ENCODE measurements around the gene DPH1.

DPH1 gene

DNA sequence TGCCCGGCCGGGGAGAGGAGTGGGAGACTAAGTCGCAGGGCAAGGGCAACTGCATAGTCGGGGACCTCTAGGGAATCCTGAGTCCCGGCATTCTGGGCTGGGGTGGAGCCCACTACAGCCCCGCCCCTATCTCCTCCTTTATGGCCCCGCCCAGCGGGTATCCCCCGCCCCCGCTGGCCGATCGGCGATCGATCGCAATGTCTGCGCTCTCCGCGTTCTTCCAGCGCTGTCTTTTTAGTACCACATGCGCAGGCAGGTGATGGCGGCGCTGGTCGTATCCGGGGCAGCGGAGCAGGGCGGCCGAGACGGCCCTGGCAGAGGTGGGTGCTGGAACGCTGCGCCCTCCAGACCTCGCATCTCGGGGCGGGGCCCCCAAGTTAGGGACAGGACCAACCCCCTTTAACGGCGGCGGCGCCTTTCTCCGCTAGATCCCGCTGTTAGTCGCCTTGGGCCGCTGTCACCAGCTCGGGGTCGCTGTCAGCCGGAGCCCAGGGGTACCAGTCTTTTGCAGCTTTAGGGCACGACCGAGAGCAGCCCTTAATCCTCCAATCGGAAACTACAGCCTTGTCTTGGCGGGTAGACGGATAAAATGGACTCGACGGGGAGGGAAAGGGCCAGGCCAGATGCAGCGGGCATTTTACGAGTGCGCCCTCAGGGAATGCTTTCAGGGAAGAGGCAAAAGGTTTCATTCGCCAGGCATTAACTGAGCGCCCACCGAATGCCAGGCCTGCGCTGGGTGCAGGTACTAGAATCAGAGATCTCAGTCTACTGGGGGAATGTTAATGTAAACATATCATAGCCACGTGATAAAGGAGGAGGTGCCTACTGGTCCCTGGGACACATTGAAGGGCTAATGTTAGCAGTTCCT is at the start of gene DPH1 (continued):
- TF ChIP-seq, protein P1, sequence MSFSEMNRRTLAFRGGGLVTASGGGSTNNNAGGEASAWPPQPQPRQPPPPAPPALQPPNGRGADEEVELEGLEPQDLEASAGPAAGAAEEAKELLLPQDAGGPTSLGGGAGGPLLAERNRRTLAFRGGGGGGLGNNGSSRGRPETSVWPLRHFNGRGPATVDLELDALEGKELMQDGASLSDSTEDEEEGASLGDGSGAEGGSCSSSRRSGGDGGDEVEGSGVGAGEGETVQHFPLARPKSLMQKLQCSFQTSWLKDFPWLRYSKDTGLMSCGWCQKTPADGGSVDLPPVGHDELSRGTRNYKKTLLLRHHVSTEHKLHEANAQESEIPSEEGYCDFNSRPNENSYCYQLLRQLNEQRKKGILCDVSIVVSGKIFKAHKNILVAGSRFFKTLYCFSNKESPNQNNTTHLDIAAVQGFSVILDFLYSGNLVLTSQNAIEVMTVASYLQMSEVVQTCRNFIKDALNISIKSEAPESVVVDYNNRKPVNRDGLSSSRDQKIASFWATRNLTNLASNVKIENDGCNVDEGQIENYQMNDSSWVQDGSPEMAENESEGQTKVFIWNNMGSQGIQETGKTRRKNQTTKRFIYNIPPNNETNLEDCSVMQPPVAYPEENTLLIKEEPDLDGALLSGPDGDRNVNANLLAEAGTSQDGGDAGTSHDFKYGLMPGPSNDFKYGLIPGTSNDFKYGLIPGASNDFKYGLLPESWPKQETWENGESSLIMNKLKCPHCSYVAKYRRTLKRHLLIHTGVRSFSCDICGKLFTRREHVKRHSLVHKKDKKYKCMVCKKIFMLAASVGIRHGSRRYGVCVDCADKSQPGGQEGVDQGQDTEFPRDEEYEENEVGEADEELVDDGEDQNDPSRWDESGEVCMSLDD (tag by site-specific recombination; IDR thresholded peaks at IDR 0.05), result peak; percentile 28; the same call in 1 of the 2 replicates
- TF ChIP-seq ZNF391 (tag by site-specific recombination; IDR thresholded peaks at IDR 0.05; ENCODE audit: borderline replicate concordance, low read depth), result 0 out of 2 replicates have a peak, but pooled peaks have one; percentile 61
- TF ChIP-seq, protein P2, sequence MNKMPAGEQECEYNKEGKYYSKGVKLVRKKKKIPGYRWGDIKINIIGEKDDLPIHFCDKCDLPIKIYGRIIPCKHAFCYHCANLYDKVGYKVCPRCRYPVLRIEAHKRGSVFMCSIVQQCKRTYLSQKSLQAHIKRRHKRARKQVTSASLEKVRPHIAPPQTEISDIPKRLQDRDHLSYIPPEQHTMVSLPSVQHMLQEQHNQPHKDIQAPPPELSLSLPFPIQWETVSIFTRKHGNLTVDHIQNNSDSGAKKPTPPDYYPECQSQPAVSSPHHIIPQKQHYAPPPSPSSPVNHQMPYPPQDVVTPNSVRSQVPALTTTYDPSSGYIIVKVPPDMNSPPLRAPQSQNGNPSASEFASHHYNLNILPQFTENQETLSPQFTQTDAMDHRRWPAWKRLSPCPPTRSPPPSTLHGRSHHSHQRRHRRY (tag by site-specific recombination; IDR thresholded peaks at IDR 0.05), result no peak
- TF ChIP-seq ZNF785 (tag by site-specific recombination; IDR thresholded peaks at IDR 0.05), result no peak
- TF ChIP-seq, protein P3, sequence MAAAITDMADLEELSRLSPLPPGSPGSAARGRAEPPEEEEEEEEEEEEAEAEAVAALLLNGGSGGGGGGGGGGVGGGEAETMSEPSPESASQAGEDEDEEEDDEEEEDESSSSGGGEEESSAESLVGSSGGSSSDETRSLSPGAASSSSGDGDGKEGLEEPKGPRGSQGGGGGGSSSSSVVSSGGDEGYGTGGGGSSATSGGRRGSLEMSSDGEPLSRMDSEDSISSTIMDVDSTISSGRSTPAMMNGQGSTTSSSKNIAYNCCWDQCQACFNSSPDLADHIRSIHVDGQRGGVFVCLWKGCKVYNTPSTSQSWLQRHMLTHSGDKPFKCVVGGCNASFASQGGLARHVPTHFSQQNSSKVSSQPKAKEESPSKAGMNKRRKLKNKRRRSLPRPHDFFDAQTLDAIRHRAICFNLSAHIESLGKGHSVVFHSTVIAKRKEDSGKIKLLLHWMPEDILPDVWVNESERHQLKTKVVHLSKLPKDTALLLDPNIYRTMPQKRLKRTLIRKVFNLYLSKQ (tag by site-specific recombination; IDR thresholded peaks at IDR 0.05; ENCODE audit: borderline replicate concordance), result no peak
- TF ChIP-seq SETDB1 (IDR thresholded peaks at IDR 0.05; ENCODE audit: insufficient read length, low read length), result no peak
- peak; percentile 88 for TF ChIP-seq ZFHX2 (tag by site-specific recombination; conservative IDR thresholded peaks at IDR 0.05)
- TF ChIP-seq ZNF621 (tag by site-specific recombination; IDR thresholded peaks at IDR 0.05), result no peak
- peak; percentile 94 for TF ChIP-seq ZBTB48 (tag by site-specific recombination; IDR thresholded peaks at IDR 0.05)
- TF ChIP-seq ZIC2 (tag by site-specific recombination; IDR thresholded peaks at IDR 0.05), result peak; percentile 66
- no peak; the same call in 1 of the 2 replicates for TF ChIP-seq ZNF561 (tag by site-specific recombination; IDR thresholded peaks at IDR 0.05; ENCODE audit: borderline replicate concordance)
- TF ChIP-seq OVOL3 (tag by site-specific recombination; IDR thresholded peaks at IDR 0.05), result no peak
- TF ChIP-seq, protein P4, sequence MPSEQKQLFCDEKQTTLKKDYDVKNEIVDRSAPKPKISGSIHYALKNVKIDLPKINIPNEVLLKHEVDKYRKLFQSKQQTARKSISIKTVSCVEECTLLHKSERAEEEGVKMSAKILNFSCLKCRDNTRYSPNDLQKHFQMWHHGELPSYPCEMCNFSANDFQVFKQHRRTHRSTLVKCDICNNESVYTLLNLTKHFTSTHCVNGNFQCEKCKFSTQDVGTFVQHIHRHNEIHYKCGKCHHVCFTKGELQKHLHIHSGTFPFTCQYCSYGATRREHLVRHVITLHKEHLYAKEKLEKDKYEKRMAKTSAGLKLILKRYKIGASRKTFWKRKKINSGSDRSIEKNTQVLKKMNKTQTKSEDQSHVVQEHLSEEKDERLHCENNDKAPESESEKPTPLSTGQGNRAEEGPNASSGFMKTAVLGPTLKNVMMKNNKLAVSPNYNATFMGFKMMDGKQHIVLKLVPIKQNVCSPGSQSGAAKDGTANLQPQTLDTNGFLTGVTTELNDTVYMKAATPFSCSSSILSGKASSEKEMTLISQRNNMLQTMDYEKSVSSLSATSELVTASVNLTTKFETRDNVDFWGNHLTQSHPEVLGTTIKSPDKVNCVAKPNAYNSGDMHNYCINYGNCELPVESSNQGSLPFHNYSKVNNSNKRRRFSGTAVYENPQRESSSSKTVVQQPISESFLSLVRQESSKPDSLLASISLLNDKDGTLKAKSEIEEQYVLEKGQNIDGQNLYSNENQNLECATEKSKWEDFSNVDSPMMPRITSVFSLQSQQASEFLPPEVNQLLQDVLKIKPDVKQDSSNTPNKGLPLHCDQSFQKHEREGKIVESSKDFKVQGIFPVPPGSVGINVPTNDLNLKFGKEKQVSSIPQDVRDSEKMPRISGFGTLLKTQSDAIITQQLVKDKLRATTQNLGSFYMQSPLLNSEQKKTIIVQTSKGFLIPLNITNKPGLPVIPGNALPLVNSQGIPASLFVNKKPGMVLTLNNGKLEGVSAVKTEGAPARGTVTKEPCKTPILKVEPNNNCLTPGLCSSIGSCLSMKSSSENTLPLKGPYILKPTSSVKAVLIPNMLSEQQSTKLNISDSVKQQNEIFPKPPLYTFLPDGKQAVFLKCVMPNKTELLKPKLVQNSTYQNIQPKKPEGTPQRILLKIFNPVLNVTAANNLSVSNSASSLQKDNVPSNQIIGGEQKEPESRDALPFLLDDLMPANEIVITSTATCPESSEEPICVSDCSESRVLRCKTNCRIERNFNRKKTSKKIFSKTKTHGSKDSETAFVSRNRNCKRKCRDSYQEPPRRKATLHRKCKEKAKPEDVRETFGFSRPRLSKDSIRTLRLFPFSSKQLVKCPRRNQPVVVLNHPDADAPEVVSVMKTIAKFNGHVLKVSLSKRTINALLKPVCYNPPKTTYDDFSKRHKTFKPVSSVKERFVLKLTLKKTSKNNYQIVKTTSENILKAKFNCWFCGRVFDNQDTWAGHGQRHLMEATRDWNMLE (tag by site-specific recombination; conservative IDR thresholded peaks at IDR 0.05; ENCODE audit: low read depth), result peak; percentile 69
- TF ChIP-seq HOXD13 (CRISPR knock-in tag; IDR thresholded peaks at IDR 0.05; ENCODE audit: borderline replicate concordance), result no peak
- TF ChIP-seq, protein P5, sequence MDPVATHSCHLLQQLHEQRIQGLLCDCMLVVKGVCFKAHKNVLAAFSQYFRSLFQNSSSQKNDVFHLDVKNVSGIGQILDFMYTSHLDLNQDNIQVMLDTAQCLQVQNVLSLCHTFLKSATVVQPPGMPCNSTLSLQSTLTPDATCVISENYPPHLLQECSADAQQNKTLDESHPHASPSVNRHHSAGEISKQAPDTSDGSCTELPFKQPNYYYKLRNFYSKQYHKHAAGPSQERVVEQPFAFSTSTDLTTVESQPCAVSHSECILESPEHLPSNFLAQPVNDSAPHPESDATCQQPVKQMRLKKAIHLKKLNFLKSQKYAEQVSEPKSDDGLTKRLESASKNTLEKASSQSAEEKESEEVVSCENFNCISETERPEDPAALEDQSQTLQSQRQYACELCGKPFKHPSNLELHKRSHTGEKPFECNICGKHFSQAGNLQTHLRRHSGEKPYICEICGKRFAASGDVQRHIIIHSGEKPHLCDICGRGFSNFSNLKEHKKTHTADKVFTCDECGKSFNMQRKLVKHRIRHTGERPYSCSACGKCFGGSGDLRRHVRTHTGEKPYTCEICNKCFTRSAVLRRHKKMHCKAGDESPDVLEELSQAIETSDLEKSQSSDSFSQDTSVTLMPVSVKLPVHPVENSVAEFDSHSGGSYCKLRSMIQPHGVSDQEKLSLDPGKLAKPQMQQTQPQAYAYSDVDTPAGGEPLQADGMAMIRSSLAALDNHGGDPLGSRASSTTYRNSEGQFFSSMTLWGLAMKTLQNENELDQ (tag by site-specific recombination; IDR thresholded peaks at IDR 0.05; ENCODE audit: low read depth), result no peak
- peak; percentile 82 for TF ChIP-seq ZNF660 (tag by site-specific recombination; IDR thresholded peaks at IDR 0.05)
- TF ChIP-seq ZNF677 (tag by site-specific recombination; IDR thresholded peaks at IDR 0.05), result no peak
- peak; percentile 51; the same call in 1 of the 2 replicates for TF ChIP-seq ZBTB8A (tag by site-specific recombination; IDR thresholded peaks at IDR 0.05)
- TF ChIP-seq KLF8 (tag by site-specific recombination; IDR thresholded peaks at IDR 0.05), result peak; percentile 97
- TF ChIP-seq, protein P6, sequence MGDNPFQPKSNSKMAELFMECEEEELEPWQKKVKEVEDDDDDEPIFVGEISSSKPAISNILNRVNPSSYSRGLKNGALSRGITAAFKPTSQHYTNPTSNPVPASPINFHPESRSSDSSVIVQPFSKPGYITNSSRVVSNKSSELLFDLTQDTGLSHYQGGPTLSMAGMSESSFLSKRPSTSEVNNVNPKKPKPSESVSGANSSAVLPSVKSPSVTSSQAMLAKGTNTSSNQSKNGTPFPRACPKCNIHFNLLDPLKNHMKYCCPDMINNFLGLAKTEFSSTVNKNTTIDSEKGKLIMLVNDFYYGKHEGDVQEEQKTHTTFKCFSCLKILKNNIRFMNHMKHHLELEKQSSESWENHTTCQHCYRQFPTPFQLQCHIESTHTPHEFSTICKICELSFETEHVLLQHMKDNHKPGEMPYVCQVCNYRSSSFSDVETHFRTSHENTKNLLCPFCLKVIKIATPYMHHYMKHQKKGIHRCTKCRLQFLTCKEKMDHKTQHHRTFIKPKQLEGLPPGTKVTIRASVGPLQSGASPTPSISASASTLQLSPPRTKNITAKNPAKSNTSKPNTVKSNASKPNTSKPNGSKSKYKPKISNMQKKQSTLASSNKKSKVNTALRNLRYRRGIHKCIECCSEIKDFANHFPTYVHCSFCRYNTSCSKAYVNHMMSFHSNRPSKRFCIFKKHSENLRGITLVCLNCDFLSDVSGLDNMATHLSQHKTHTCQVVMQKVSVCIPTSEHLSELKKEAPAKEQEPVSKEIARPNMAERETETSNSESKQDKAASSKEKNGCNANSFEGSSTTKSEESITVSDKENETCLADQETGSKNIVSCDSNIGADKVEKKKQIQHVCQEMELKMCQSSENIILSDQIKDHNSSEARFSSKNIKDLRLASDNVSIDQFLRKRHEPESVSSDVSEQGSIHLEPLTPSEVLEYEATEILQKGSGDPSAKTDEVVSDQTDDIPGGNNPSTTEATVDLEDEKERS (tag by site-specific recombination; IDR thresholded peaks at IDR 0.05), result no peak
- peak; percentile 97 for TF ChIP-seq YY2 (tag by site-specific recombination; IDR thresholded peaks at IDR 0.05)
- no peak for TF ChIP-seq ZNF707 (tag by site-specific recombination; IDR thresholded peaks at IDR 0.05)

Data from HEK293 (cell line).